K562 (cell line): Measurements from ENCODE around the gene LY6G6C. TPM values are rescaled to one million over a fixed set of nuclear protein-coding genes. Genes with fewer than 3 reads are reported as not detected.

Source experiments
- CXXC5 ChIP-seq: fragments of 250-450 bp; sonication (Bioruptor Pico); IDR thresholded peaks from 2 replicates; pipeline ENCODE4 v1.8.0; 2022; ENCODE audit warnings: inconsistent platforms, mild to moderate bottlenecking, moderate library complexity
- FOXA1 ChIP-seq: fragments of 450-650 bp; IDR thresholded peaks from 2 replicates; pipeline ENCODE4 v1.6.1; 2016; ENCODE audit warnings: mild to moderate bottlenecking, borderline replicate concordance
- HMG20A ChIP-seq: fragments of 450-650 bp; formaldehyde crosslinking; conservative IDR thresholded peaks from 2 replicates; pipeline ENCODE4 v1.4.0; 2020; ENCODE audit warnings: mild to moderate bottlenecking, mixed read lengths
- HNRNPL ChIP-seq: fragments of 200-400 bp; formaldehyde crosslinking; IDR thresholded peaks from 2 replicates; pipeline ENCODE4 v1.6.1; 2017; ENCODE audit warnings: low read depth, mild to moderate bottlenecking, low read length
- MYC ChIP-seq, 2 experiments: fragments of 250-450 bp in 1 of 2; sonication (Bioruptor Pico) in 1 of 2; IDR thresholded peaks; 2 replicates each; pipeline versions ENCODE4 v1.5.1 to v1.6.1; 2012 to 2021; ENCODE audit warnings: low read depth in 2 of 2, borderline replicate concordance in 1 of 2, improper control_type of control experiment in 1 of 2, low read length in 1 of 2, mild to moderate bottlenecking in 1 of 2, moderate library complexity in 1 of 2
- PCBP1 ChIP-seq: fragments of 200-400 bp; formaldehyde crosslinking; IDR thresholded peaks from 2 replicates; pipeline ENCODE4 v1.6.1; 2018; ENCODE audit warnings: mild to moderate bottlenecking, low read depth, low read length; ENCODE audit not compliant: poor library complexity, severe bottlenecking
- RBM17 ChIP-seq: fragments of 200-400 bp; formaldehyde crosslinking; IDR thresholded peaks from 2 replicates; pipeline ENCODE4 v1.6.1; 2017; ENCODE audit warnings: low read depth, mild to moderate bottlenecking, low read length, borderline replicate concordance
- RNF219 ChIP-seq: fragments of 250-450 bp; sonication (Bioruptor Pico); IDR thresholded peaks from 2 replicates; pipeline ENCODE4 v1.5.0; 2022; ENCODE audit warnings: mild to moderate bottlenecking
- SIRT6 ChIP-seq: IDR thresholded peaks from one replicate; pipeline ENCODE4 v1.6.1; 2012; ENCODE audit warnings: low read depth, mild to moderate bottlenecking, control low read depth, inconsistent platforms, low read length, moderate library complexity
- SMAD4 ChIP-seq: fragments of 250-450 bp; sonication (Bioruptor Pico); conservative IDR thresholded peaks from 2 replicates; pipeline ENCODE4 v1.8.0; 2021; ENCODE audit warnings: inconsistent platforms, mild to moderate bottlenecking, moderate library complexity
- SMC3 ChIP-seq: conservative IDR thresholded peaks from 2 replicates; pipeline ENCODE4 v1.6.1; 2011; ENCODE audit warnings: low read depth, low read length, improper control_type of control experiment; ENCODE audit not compliant: insufficient read depth
- TCF3 ChIP-seq: sonication (generic); formaldehyde crosslinking; IDR thresholded peaks from 2 replicates; pipeline ENCODE4 v1.4.0; 2020; ENCODE audit warnings: mild to moderate bottlenecking, missing genetic modification reagents
- ZBTB1 ChIP-seq: sonication (generic); formaldehyde crosslinking; IDR thresholded peaks from 2 replicates; pipeline ENCODE4 v1.8.1; 2023; ENCODE audit warnings: missing genetic modification reagents, low read depth, mild to moderate bottlenecking, borderline replicate concordance
- ZNF655 ChIP-seq: fragments of 250-450 bp; sonication (Bioruptor Pico); IDR thresholded peaks from 2 replicates; pipeline ENCODE4 v1.5.0; 2021
- ZNF717 ChIP-seq: fragments of 250-450 bp; sonication (Bioruptor Pico); IDR thresholded peaks from 2 replicates; pipeline ENCODE4 v1.5.0; 2021
- ZSCAN29 ChIP-seq: fragments of 450-650 bp; IDR thresholded peaks from 2 replicates; pipeline ENCODE4 v1.6.1; 2017
- polyA plus RNA-seq, 8 experiments: library from polyadenylated mRNA; depleted of rRNA in 4 of 8; stranded (reverse) in 5 of 8; unstranded in 3 of 8; fragments of >200 nt; fragmentation: Nextera tagmentation in 2 of 8; fragmentation: Illumina TruSeq in 1 of 8; extraction: Ambion mirVana in 2 of 8; extraction: Trizol in 1 of 8; gene quantifications; 2 replicates each; pipeline versions ENCODE4 v1.2.1 to v1.2.3, GENCODE V29; 2011 to 2014; ENCODE audit warnings: inconsistent platforms in 1 of 8, missing spikeins in 1 of 8
- total RNA-seq, 7 experiments: library from RNA; depleted of rRNA in 6 of 7; stranded (reverse); fragments of >200 nt in 6 of 7; fragmentation: Illumina TruSeq in 2 of 7; extraction: Trizol in 2 of 7; gene quantifications; 2 replicates each; pipeline versions ENCODE4 v1.2.1 to v1.2.3, GENCODE V29; 2011 to 2021; ENCODE audit warnings: low replicate concordance in 1 of 7
- TF ChIP-seq, protein P1 (sequence below): fragments of 450-650 bp; IDR thresholded peaks from 2 replicates; pipeline ENCODE4 v1.6.1; 2016; ENCODE audit warnings: low read depth

LY6G6C gene
- total and polyA plus RNA-seq, 9 of the 15 experiments (the other 6 are each of a cell fraction or from before 2014, with no cell fraction given), result 0.06 to 0.20 TPM; not detected in 7

DNA sequence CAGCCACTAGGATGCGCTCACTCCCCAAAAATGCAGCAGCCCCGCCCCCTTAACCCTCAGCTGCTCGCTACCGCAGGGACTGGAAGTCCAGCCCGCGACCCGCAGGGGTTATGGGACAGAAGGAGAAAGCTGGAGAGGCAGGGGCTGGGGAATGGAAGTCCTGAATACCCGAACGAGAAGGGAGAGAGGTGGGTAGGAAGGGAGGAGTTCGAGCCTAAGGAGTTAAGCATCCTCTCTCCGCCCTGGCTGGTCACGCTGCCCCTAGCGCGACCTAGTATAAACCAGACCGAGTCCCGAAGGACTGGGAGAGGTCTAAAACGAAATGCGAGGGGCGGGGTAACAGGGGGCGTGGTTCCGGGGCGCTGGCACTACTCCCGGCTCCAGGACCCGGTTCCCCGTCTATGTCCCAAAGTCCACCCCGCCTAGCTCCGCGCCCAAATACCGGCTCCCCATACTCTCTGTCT, 8.0 kb upstream of the LY6G6C start (continued):
- no peak for TF ChIP-seq RNF219
- TF ChIP-seq PCBP1, result peak; percentile 77
- TF ChIP-seq, protein P1, sequence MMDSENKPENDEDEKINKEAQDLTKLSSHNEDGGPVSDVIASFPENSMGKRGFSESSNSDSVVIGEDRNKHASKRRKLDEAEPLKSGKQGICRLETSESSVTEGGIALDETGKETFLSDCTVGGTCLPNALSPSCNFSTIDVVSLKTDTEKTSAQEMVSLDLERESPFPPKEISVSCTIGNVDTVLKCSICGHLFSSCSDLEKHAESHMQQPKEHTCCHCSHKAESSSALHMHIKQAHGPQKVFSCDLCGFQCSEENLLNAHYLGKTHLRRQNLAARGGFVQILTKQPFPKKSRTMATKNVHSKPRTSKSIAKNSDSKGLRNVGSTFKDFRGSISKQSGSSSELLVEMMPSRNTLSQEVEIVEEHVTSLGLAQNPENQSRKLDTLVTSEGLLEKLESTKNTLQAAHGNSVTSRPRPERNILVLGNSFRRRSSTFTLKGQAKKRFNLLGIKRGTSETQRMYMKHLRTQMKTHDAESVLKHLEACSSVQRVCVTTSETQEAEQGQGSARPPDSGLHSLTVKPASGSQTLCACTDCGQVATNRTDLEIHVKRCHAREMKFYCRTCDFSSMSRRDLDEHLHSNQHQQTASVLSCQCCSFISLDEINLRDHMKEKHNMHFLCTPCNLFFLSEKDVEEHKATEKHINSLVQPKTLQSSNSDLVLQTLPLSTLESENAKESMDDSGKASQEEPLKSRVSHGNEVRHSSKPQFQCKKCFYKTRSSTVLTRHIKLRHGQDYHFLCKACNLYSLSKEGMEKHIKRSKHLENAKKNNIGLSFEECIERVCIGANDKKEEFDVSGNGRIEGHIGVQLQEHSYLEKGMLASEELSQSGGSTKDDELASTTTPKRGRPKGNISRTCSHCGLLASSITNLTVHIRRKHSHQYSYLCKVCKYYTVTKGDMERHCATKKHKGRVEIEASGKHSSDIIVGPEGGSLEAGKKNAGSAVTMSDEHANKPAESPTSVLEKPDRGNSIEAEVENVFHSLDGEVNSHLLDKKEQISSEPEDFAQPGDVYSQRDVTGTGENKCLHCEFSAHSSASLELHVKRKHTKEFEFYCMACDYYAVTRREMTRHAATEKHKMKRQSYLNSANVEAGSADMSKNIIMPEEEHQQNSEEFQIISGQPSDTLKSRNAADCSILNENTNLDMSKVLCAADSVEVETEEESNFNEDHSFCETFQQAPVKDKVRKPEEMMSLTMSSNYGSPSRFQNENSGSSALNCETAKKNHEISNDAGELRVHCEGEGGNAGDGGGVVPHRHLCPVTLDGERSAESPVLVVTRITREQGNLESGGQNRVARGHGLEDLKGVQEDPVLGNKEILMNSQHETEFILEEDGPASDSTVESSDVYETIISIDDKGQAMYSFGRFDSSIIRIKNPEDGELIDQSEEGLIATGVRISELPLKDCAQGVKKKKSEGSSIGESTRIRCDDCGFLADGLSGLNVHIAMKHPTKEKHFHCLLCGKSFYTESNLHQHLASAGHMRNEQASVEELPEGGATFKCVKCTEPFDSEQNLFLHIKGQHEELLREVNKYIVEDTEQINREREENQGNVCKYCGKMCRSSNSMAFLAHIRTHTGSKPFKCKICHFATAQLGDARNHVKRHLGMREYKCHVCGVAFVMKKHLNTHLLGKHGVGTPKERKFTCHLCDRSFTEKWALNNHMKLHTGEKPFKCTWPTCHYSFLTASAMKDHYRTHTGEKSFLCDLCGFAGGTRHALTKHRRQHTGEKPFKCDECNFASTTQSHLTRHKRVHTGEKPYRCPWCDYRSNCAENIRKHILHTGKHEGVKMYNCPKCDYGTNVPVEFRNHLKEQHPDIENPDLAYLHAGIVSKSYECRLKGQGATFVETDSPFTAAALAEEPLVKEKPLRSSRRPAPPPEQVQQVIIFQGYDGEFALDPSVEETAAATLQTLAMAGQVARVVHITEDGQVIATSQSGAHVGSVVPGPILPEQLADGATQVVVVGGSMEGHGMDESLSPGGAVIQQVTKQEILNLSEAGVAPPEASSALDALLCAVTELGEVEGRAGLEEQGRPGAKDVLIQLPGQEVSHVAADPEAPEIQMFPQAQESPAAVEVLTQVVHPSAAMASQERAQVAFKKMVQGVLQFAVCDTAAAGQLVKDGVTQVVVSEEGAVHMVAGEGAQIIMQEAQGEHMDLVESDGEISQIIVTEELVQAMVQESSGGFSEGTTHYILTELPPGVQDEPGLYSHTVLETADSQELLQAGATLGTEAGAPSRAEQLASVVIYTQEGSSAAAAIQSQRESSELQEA, result no peak; the same call in 1 of the 2 replicates
- no peak for TF ChIP-seq ZSCAN29
- no peak for TF ChIP-seq ZNF655
- TF ChIP-seq SIRT6, result peak; percentile 18
- 0 out of 2 replicates have a peak, but pooled peaks have one; percentile 11 for TF ChIP-seq SMAD4 (CRISPR knock-in tag)
- TF ChIP-seq HMG20A (CRISPR knock-in tag), result no peak
- peak; percentile 54; the same call in 1 of the 2 replicates for TF ChIP-seq CXXC5 (CRISPR knock-in tag)
- TF ChIP-seq ZNF717 (CRISPR knock-in tag), result no peak
- TF ChIP-seq TCF3, result 0 out of 2 replicates have a peak, but pooled peaks have one; percentile 1
- no peak for TF ChIP-seq FOXA1
- TF ChIP-seq RBM17, result no peak
- TF ChIP-seq SMC3, result peak; percentile 90
- TF ChIP-seq ZBTB1 (CRISPR knock-in tag), result no peak
- no peak for TF ChIP-seq HNRNPL
- TF ChIP-seq MYC (IDR thresholded peaks at IDR 0.05; ENCODE audit: low read depth, low read length), result peak; percentile 55
- TF ChIP-seq MYC (CRISPR knock-in tag; IDR thresholded peaks at IDR 0.05; ENCODE audit: borderline replicate concordance, low read depth), result no peak
